K562 (cell line): ENCODE data around the gene SYTL5. TPM values are rescaled to one million over a fixed set of nuclear protein-coding genes. Genes with fewer than 3 reads are reported as not detected.

Experiments
- ATAC-seq: fragments of 200-7000 bp; cut with Tn5 transposase; 3 replicates; pipeline ENCODE4 v1.9.1; 2020; ENCODE audit warnings: moderate library complexity
- Bru-seq: library from RNA; stranded (reverse); fragments of 400-500 nt; gene quantifications from one replicate; lab custom pipeline; 2021; lab: Mats Ljungman, UMichigan
- BruChase-seq, 2 experiments: library from RNA; stranded (reverse); fragments of 400-500 nt; gene quantifications; one replicate each; lab custom pipeline; 2021; lab: Mats Ljungman, UMichigan
- BruUV-seq: library from RNA; stranded (reverse); fragments of 400-500 nt; replicated peaks from 2 replicates; lab custom pipeline; 2021; lab: Mats Ljungman, UMichigan
- CTCF ChIA-PET: fragments of 300-600 bp; formaldehyde crosslinking; extraction: SDS; loops from one replicate; lab custom pipeline; 2021; ENCODE audit warnings: low intra/inter-chr PET ratio; lab: Yijun Ruan, JAX
- POLR2A ChIA-PET: fragments of 300-600, 350-650 bp; sonication (Branson Sonifier 250); formaldehyde crosslinking; extraction: SDS; loops from one replicate; lab custom pipeline; 2021; ENCODE audit warnings: antibody characterized with exemption, inconsistent platforms; lab: Yijun Ruan, JAX
- DNase-seq, 4 experiments: peaks; one replicate each; pipeline versions ENCODE4 v3.0.0 to v3.0.0-alpha.2; 2011 to 2018; ENCODE audit warnings: low spot score in 3 of 4, mixed read lengths in 3 of 4; ENCODE audit errors: extremely low read depth in 1 of 4
- FAIRE-seq: peaks from 2 replicates; lab custom pipeline; 2011; peaks lifted over from hg19 to GRCh38; lab: Jason Lieb, UNC
- H2AFZ ChIP-seq: 2 replicates; pipeline ENCODE4 v1.6.0; 2011; ENCODE audit warnings: low read depth, low read length, control low read depth, inconsistent platforms
- H3K27ac ChIP-seq: fragments of 200-600 bp; 3 replicates; pipeline ENCODE4 v1.8.0; 2011; ENCODE audit warnings: low read depth, mild to moderate bottlenecking, control low read depth, inconsistent platforms, low read length, moderate library complexity, mixed read lengths; ENCODE audit errors: extremely low read depth
- H3K27me3 ChIP-seq, 2 experiments: fragments of 300-600 bp in 1 of 2; 2 replicates in 1 of 2; 3 replicates in 1 of 2; pipeline versions ENCODE4 v1.6.0 to v1.8.0; 2011; ENCODE audit warnings: inconsistent platforms in 2 of 2, low read length in 2 of 2, mild to moderate bottlenecking in 1 of 2, mixed read lengths in 1 of 2, moderate library complexity in 1 of 2; ENCODE audit not compliant: control insufficient read depth in 2 of 2, insufficient read depth in 2 of 2
- H3K36me3 ChIP-seq: fragments of 300-600 bp; 3 replicates; pipeline ENCODE4 v1.8.0; 2011; ENCODE audit warnings: mild to moderate bottlenecking, low read length, inconsistent platforms; ENCODE audit not compliant: control insufficient read depth, insufficient read depth
- H3K4me1 ChIP-seq, 2 experiments: fragments of 200-600 bp in 1 of 2; replicated peaks in 1 of 2; 2 replicates in 1 of 2; 3 replicates in 1 of 2; pipeline versions ENCODE4 v1.5.1 to v1.8.0; 2011; ENCODE audit warnings: inconsistent platforms in 2 of 2, low read length in 2 of 2, mild to moderate bottlenecking in 1 of 2, mixed read lengths in 1 of 2, moderate library complexity in 1 of 2; ENCODE audit not compliant: control insufficient read depth in 2 of 2, insufficient read depth in 2 of 2
- H3K4me2 ChIP-seq: 2 replicates; pipeline ENCODE4 v1.6.1; 2011; ENCODE audit warnings: low read length, control low read depth, inconsistent platforms, mixed read lengths; ENCODE audit not compliant: insufficient read depth
- H3K4me3 ChIP-seq: fragments of 200-600 bp; sonication (generic), shearing (Covaris generic); 2 replicates; pipeline ENCODE4 v1.5.1; 2016; ENCODE audit warnings: control low read depth, inconsistent platforms
- H3K79me2 ChIP-seq: fragments of 200-600 bp; 3 replicates; pipeline ENCODE4 v1.8.0; 2011; ENCODE audit warnings: low read length, inconsistent platforms; ENCODE audit not compliant: control insufficient read depth, insufficient read depth
- H3K9ac ChIP-seq, 2 experiments: 2 replicates each; pipeline versions ENCODE4 v1.6.0 to v1.6.1; 2011; ENCODE audit warnings: low read depth in 2 of 2, low read length in 2 of 2, control low read depth in 1 of 2, inconsistent platforms in 1 of 2, mild to moderate bottlenecking in 1 of 2, mixed read lengths in 1 of 2; ENCODE audit not compliant: insufficient read depth in 1 of 2
- H3K9me1 ChIP-seq: one replicate; pipeline ENCODE4 v1.6.0; 2011; ENCODE audit warnings: inconsistent platforms, mild to moderate bottlenecking, low read length, moderate library complexity; ENCODE audit not compliant: control insufficient read depth, insufficient read depth
- H3K9me3 ChIP-seq: replicated peaks from 2 replicates; pipeline ENCODE4 v1.5.1; 2011; ENCODE audit warnings: low read depth, low read length, inconsistent platforms; ENCODE audit not compliant: control insufficient read depth, insufficient read depth
- H4K20me1 ChIP-seq: replicated peaks from 2 replicates; pipeline ENCODE4 v1.6.1; 2011; ENCODE audit warnings: low read length, inconsistent platforms, mixed read lengths; ENCODE audit not compliant: control insufficient read depth, insufficient read depth
- ARID1B ChIP-seq: fragments of 450-650 bp; IDR thresholded peaks from 2 replicates; pipeline ENCODE4 v1.6.1; 2016; ENCODE audit warnings: antibody characterized with exemption, mild to moderate bottlenecking, inconsistent platforms
- CBFA2T2 ChIP-seq: fragments of 450-650 bp; conservative IDR thresholded peaks from 2 replicates; pipeline ENCODE4 v1.6.1; 2017; ENCODE audit warnings: mild to moderate bottlenecking
- CBFA2T3 ChIP-seq: fragments of 450-650 bp; IDR thresholded peaks from 2 replicates; pipeline ENCODE4 v1.6.1; 2017
- HNRNPLL ChIP-seq: fragments of 200-400 bp; formaldehyde crosslinking; IDR thresholded peaks from 2 replicates; pipeline ENCODE4 v1.6.1; 2017; ENCODE audit warnings: low read length, low read depth, mild to moderate bottlenecking; ENCODE audit not compliant: poor library complexity, severe bottlenecking
- NCOR1 ChIP-seq: fragments of 450-650 bp; IDR thresholded peaks from 2 replicates; pipeline ENCODE4 v1.6.1; 2016; ENCODE audit warnings: mild to moderate bottlenecking, moderate library complexity
- TAL1 ChIP-seq: fragments of 450-650 bp; IDR thresholded peaks from 2 replicates; pipeline ENCODE4 v1.6.1; 2016; ENCODE audit warnings: mild to moderate bottlenecking
- TEAD4 ChIP-seq, 2 experiments: sonication (generic) in 1 of 2; formaldehyde crosslinking in 1 of 2; IDR thresholded peaks; 2 replicates each; pipeline versions ENCODE4 v1.6.1 to v1.8.0; 2012 to 2022; ENCODE audit warnings: borderline replicate concordance in 1 of 2, inconsistent platforms in 1 of 2, low read length in 1 of 2, mild to moderate bottlenecking in 1 of 2, missing genetic modification reagents in 1 of 2
- ZFPM2 ChIP-seq: fragments of 250-450 bp; sonication (Bioruptor Pico); IDR thresholded peaks from 2 replicates; pipeline ENCODE4 v1.5.1; 2022; ENCODE audit warnings: mild to moderate bottlenecking
- WGBS: fragments of 100-300 bp; shearing (Covaris generic); methylation state at CpG from one replicate; pipeline ENCODE4 v1.1.6; 2016; ENCODE audit warnings: low coverage, mixed read lengths; ENCODE audit not compliant: insufficient coverage; ENCODE audit errors: missing lambda C conversion rate; 5-methylcytosine and 5-hydroxymethylcytosine counted together
- in situ Hi-C: fragments of 300-500 bp; cut with MboI; formaldehyde crosslinking; loops from 4 replicates; pipeline ENCODE4 v1.15.0; 2018; ENCODE audit warnings: inconsistent platforms, mixed read lengths
- intact Hi-C: fragments of 100-400 bp; cut with micrococcal nuclease; formaldehyde crosslinking; loops from 2 replicates; pipeline ENCODE4 v1.14.2; 2022
- long read RNA-seq, 3 experiments: library from polyadenylated mRNA in 2 of 3; library from RNA in 1 of 3; unstranded in 2 of 3; stranded (forward) in 1 of 3; transcript quantifications; one replicate each; pipeline ENCODE4 v2.0.0, GENCODE V29; 2019 to 2022
- polyA minus RNA-seq, 3 experiments: library from RNA; depleted of rRNA, polyadenylated mRNA; stranded (reverse); fragments of >200 nt; gene quantifications; 2 replicates each; pipeline ENCODE4 v1.2.3, GENCODE V29; 2011
- polyA plus RNA-seq, 8 experiments: library from polyadenylated mRNA; depleted of rRNA in 4 of 8; stranded (reverse) in 5 of 8; unstranded in 3 of 8; fragments of >200 nt; fragmentation: Nextera tagmentation in 2 of 8; fragmentation: Illumina TruSeq in 1 of 8; extraction: Ambion mirVana in 2 of 8; extraction: Trizol in 1 of 8; gene quantifications; 2 replicates each; pipeline versions ENCODE4 v1.2.1 to v1.2.3, GENCODE V29; 2011 to 2014; ENCODE audit warnings: inconsistent platforms in 1 of 8, missing spikeins in 1 of 8
- total RNA-seq, 7 experiments: library from RNA; depleted of rRNA in 6 of 7; stranded (reverse); fragments of >200 nt in 6 of 7; fragmentation: Illumina TruSeq in 2 of 7; extraction: Trizol in 2 of 7; gene quantifications; 2 replicates each; pipeline versions ENCODE4 v1.2.1 to v1.2.3, GENCODE V29; 2011 to 2021; ENCODE audit warnings: low replicate concordance in 1 of 7

SYTL5 gene
- total RNA-seq (2011; cell fraction: chromatin; rRNA removed; ENCODE audit: low replicate concordance), result 0.12 and 0.19 TPM in 2 replicates
- not detected in 2 replicates for total RNA-seq (2011; cell fraction: nucleolus; rRNA removed)
- not detected in 2 replicates for total RNA-seq (2011; cell fraction: nucleoplasm; rRNA removed)
- total RNA-seq (2014; rRNA removed) (0.09 TPM in 1 of 2 replicates, not detected in the other), total RNA-seq (2014; rRNA removed; fragmentation: Illumina TruSeq; extraction: Trizol) (0.11 and 0.22 TPM in 2 replicates), total RNA-seq (2015; rRNA removed; fragmentation: Illumina TruSeq; extraction: Trizol) (0.07 and 0.08 TPM in 2 replicates), total RNA-seq (2021) (0.09 TPM in 2 replicates), polyA plus RNA-seq (2011; rRNA removed) (0.03 and 0.25 TPM in 2 replicates), polyA plus RNA-seq (2014; fragmentation: Illumina TruSeq; extraction: Trizol) (0.15 and 0.24 TPM in 2 replicates), polyA plus RNA-seq (2014; fragmentation: Nextera tagmentation; extraction: Ambion mirVana) (under 1 TPM; 0.01 to 0.10 TPM), polyA plus RNA-seq (2014; rRNA removed) (0.03 and 0.13 TPM in 2 replicates), polyA minus RNA-seq (2011; rRNA and poly(A)+ RNA removed) (0.06 and 0.35 TPM in 2 replicates), Bru-seq, nascent RNA (percentile 26 among the genes with signal in this experiment), BruChase-seq, experiment 1, labeled RNA remaining after a 2-hour chase (percentile 13 among the genes with signal in this experiment), BruChase-seq, experiment 2, labeled RNA remaining after a 6-hour chase (percentile 24 among the genes with signal in this experiment)
- 0.01 and 0.03 TPM in 2 replicates for polyA plus RNA-seq (2011; cell fraction: cytosol; rRNA removed)
- 0.03 and 0.16 TPM in 2 replicates for polyA plus RNA-seq (2011; cell fraction: nucleus; rRNA removed)
- polyA plus RNA-seq (2012), result 0.22 and 0.32 TPM in 2 replicates
- polyA minus RNA-seq (2011; cell fraction: cytosol; rRNA and poly(A)+ RNA removed), result 0.19 TPM in 1 of 2 replicates, not detected in the other
- 0.13 TPM in 1 of 2 replicates, not detected in the other for polyA minus RNA-seq (2011; cell fraction: nucleus; rRNA and poly(A)+ RNA removed)
- long read RNA-seq, experiment 1, result 0 reads
- long read RNA-seq, experiment 2, result 0 reads
- long read RNA-seq, experiment 3, result 0 reads

DNA sequence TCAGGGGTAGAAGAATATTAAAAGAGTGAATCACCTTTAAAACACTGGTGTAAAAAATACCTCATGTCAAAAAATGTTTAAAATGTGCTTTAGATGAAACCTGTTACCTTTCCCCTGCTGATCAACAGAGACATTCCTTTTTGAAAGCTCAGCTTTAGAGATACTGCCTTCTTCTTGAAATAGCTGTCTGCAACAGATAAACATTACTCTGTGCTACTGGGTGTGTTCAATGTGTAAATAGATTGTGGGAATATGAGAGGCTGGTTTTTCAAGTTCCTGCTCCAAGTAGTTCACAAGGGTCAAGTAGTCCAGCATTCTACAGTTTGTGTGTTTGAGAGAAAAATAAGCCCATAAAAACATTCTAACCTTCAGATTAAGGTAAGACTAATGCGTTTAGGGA, at the start of gene SYTL5:
TSS of gene SYTL5 (plus strand) at position 263 of the 400 bp plus-strand sequence. CDS start 27,337 bp downstream, outside the sequence.
- DNase-seq (peak in 2 of 4 experiments; percentile 2 to 4), ATAC-seq (no peak), FAIRE-seq (no peak)
- in situ Hi-C loops (no loop called here), intact Hi-C loops (no loop called here)
- POLR2A ChIA-PET, result no interaction called here
- no peak for TF ChIP-seq HNRNPLL
- TF ChIP-seq TAL1, result peak; percentile 17; the same call in 1 of the 2 replicates
- TF ChIP-seq NCOR1, result peak; percentile 31; the same call in 1 of the 2 replicates
- peak; percentile 60 for TF ChIP-seq CBFA2T3
- TF ChIP-seq CBFA2T2, result peak; percentile 12; the same call in 1 of the 2 replicates
- no peak for TF ChIP-seq ZFPM2 (CRISPR knock-in tag)
- 0 out of 2 replicates have a peak, but pooled peaks have one; percentile 13 for TF ChIP-seq ARID1B
- 0 out of 2 replicates have a peak, but pooled peaks have one; percentile 18 for TF ChIP-seq TEAD4 (IDR thresholded peaks at IDR 0.05; ENCODE audit: low read length)
- no peak for TF ChIP-seq TEAD4 (CRISPR knock-in tag; IDR thresholded peaks at IDR 0.05; ENCODE audit: borderline replicate concordance)
- Histone ChIP-seq H3K9me1 (no peaks in the 10 kb centered on the region), H3K4me3 (no peak within 1 kb of the TSS), H3K27ac (no peak within 1 kb of the TSS), H4K20me1 (no peaks in the 10 kb centered on the region), H2AFZ (no peak within 1 kb of the TSS), H3K9ac (no peak within 1 kb of the TSS), H3K27me3 (no peaks in the 10 kb centered on the region), H3K9me3 (no peaks in the 10 kb centered on the region), H3K79me2 (no peaks in the 10 kb centered on the region), H3K4me1 (no peaks in the 10 kb centered on the region), H3K36me3 (no peaks in the 10 kb centered on the region), H3K4me2 (no peak within 1 kb of the TSS)
- 0% methylated on average over 1 of the region's 1 CpG for WGBS
- CTCF ChIA-PET, result no interaction called here
- BruUV-seq, result no TSS peak
